ENCODE results near the gene GRID1.

The GRID1 gene

GRCh38 chr10:85611746-85612377, 754.7 kb downstream of the GRID1 start:
- H3K79me2 ChIP-seq (ENCODE audit: insufficient read depth, low read length): no peaks in the 10 kb centered on the region
- H3K4me3 ChIP-seq (ENCODE audit: low read depth, low read length, poor library complexity, severe bottlenecking): no peak overlapping the region
- no peak overlapping the region for H3K4me2 ChIP-seq (ENCODE audit: low read length)
- H3F3A ChIP-seq (ENCODE audit: insufficient read depth, low read length): no peaks in the 10 kb centered on the region
- no peaks in the 10 kb centered on the region for H3K36me3 ChIP-seq (ENCODE audit: insufficient read depth, low read length)
- no peaks in the 10 kb centered on the region for H4K20me1 ChIP-seq (ENCODE audit: insufficient read depth, low read length)
- TF ChIP-seq EZH2 (IDR thresholded peaks at IDR 0.05; ENCODE audit: borderline replicate concordance, low read length) (no peak), CTCF (IDR thresholded peaks at IDR 0.05; ENCODE audit: low read length) (no peak)
- no peaks in the 10 kb centered on the region for H3K9me3 ChIP-seq (ENCODE audit: low read length)
- H3K9ac ChIP-seq (ENCODE audit: low read length): no peak overlapping the region
- no peak overlapping the region for H3K27ac ChIP-seq (ENCODE audit: low read depth, low read length, poor library complexity, severe bottlenecking)
- no peaks in the 10 kb centered on the region for H3K9me2 ChIP-seq (ENCODE audit: low read depth, low read length)
- no peaks in the 10 kb centered on the region for H3K27me3 ChIP-seq (ENCODE audit: insufficient read depth, low read length)
- H2AFZ ChIP-seq (ENCODE audit: low read length): no peak overlapping the region
- H3K4me1 ChIP-seq (ENCODE audit: insufficient read depth, low read length, severe bottlenecking): no peaks in the 10 kb centered on the region

GRCh38 chr10:85611093-85611740, 755.4 kb downstream of the GRID1 start:
- Histone ChIP-seq H3K4me3 (ENCODE audit: low read depth, low read length, poor library complexity, severe bottlenecking) (no peak overlapping the region), H2AFZ (ENCODE audit: low read length) (no peak overlapping the region), H3K9me3 (ENCODE audit: low read length) (no peaks in the 10 kb centered on the region), H3K9ac (ENCODE audit: low read length) (no peak overlapping the region), H3K27ac (ENCODE audit: low read depth, low read length, poor library complexity, severe bottlenecking) (no peak overlapping the region), H4K20me1 (ENCODE audit: insufficient read depth, low read length) (no peaks in the 10 kb centered on the region), H3K9me2 (ENCODE audit: low read depth, low read length) (no peaks in the 10 kb centered on the region), H3K4me1 (ENCODE audit: insufficient read depth, low read length, severe bottlenecking) (no peaks in the 10 kb centered on the region), H3K79me2 (ENCODE audit: insufficient read depth, low read length) (no peaks in the 10 kb centered on the region), H3K36me3 (ENCODE audit: insufficient read depth, low read length) (no peaks in the 10 kb centered on the region), H3K4me2 (ENCODE audit: low read length) (no peak overlapping the region), H3K27me3 (ENCODE audit: insufficient read depth, low read length) (no peaks in the 10 kb centered on the region), H3F3A (ENCODE audit: insufficient read depth, low read length) (no peaks in the 10 kb centered on the region)
- TF ChIP-seq CTCF (IDR thresholded peaks at IDR 0.05; ENCODE audit: low read length) (no peak), EZH2 (IDR thresholded peaks at IDR 0.05; ENCODE audit: borderline replicate concordance, low read length) (no peak)

- Histone ChIP-seq H3K9me3 (ENCODE audit: low read length) (no peaks in the 10 kb centered on the region), H4K20me1 (ENCODE audit: insufficient read depth, low read length) (no peaks in the 10 kb centered on the region), H3K36me3 (ENCODE audit: insufficient read depth, low read length) (no peaks in the 10 kb centered on the region), H2AFZ (ENCODE audit: low read length) (no peak overlapping the region), H3K9ac (ENCODE audit: low read length) (no peak overlapping the region), H3K27ac (ENCODE audit: low read depth, low read length, poor library complexity, severe bottlenecking) (no peak overlapping the region), H3K27me3 (ENCODE audit: insufficient read depth, low read length) (no peaks in the 10 kb centered on the region), H3K4me3 (ENCODE audit: low read depth, low read length, poor library complexity, severe bottlenecking) (no peak overlapping the region), H3F3A (ENCODE audit: insufficient read depth, low read length) (no peaks in the 10 kb centered on the region), H3K4me1 (ENCODE audit: insufficient read depth, low read length, severe bottlenecking) (no peaks in the 10 kb centered on the region), H3K79me2 (ENCODE audit: insufficient read depth, low read length) (no peaks in the 10 kb centered on the region), H3K4me2 (ENCODE audit: low read length) (no peak overlapping the region), H3K9me2 (ENCODE audit: low read depth, low read length) (no peaks in the 10 kb centered on the region)
- TF ChIP-seq CTCF (IDR thresholded peaks at IDR 0.05; ENCODE audit: low read length) (no peak), EZH2 (IDR thresholded peaks at IDR 0.05; ENCODE audit: borderline replicate concordance, low read length) (no peak)
Measured at GRCh38 chr10:85610381-85611092, 756.1 kb downstream of the GRID1 start.
